H1 (cell line): Measurements from ENCODE around the gene MACROD2. TPM values are rescaled to one million over a fixed set of nuclear protein-coding genes. Genes with fewer than 3 reads are reported as not detected.

ENCODE experiments used
- CTCF ChIA-PET: fragments of 300-600 bp; sonication (Branson Sonifier 250); formaldehyde crosslinking; loops from one replicate; lab custom pipeline; 2021; ENCODE audit not compliant: partially characterized antibody; lab: Charles Lee
- POLR2A ChIA-PET: fragments of 300-600 bp; sonication (Branson Sonifier 250); formaldehyde crosslinking; loops from one replicate; lab custom pipeline; 2021; ENCODE audit warnings: inconsistent platforms; ENCODE audit not compliant: partially characterized antibody; lab: Charles Lee
- DNase-seq, 2 experiments: peaks; one replicate each; pipeline versions ENCODE4 v3.0.0 to v3.0.0-alpha.2; 2010 to 2022; ENCODE audit warnings: low spot score in 2 of 2, low read depth in 1 of 2, mixed read lengths in 1 of 2
- FAIRE-seq: peaks from 2 replicates; lab custom pipeline; 2011; peaks lifted over from hg19 to GRCh38; lab: Jason Lieb, UNC
- H2AFZ ChIP-seq: 2 replicates; pipeline ENCODE4 v1.8.1; 2012; ENCODE audit warnings: low read length, inconsistent platforms
- H2AK5ac ChIP-seq: 2 replicates; pipeline ENCODE4 v1.6.1; 2013; ENCODE audit warnings: low read depth, low read length
- H2BK120ac ChIP-seq: replicated peaks from 2 replicates; pipeline ENCODE3; 2013; ENCODE audit warnings: low read depth, low read length, inconsistent platforms
- H2BK12ac ChIP-seq: 2 replicates; pipeline ENCODE4 v1.6.1; 2013; ENCODE audit warnings: low read depth, low read length
- H2BK15ac ChIP-seq: 2 replicates; pipeline ENCODE4 v1.6.1; 2013; ENCODE audit warnings: low read length
- H2BK20ac ChIP-seq: 2 replicates; pipeline ENCODE4 v1.6.1; 2013; ENCODE audit warnings: low read length
- H2BK5ac ChIP-seq: 2 replicates; pipeline ENCODE4 v1.6.1; 2013; ENCODE audit warnings: low read depth, low read length
- H3K14ac ChIP-seq: 2 replicates; pipeline ENCODE4 v1.6.1; 2013; ENCODE audit warnings: inconsistent platforms; ENCODE audit not compliant: insufficient read length
- H3K18ac ChIP-seq: 2 replicates; pipeline ENCODE4 v1.6.1; 2013; ENCODE audit warnings: low read length; ENCODE audit errors: extremely low read depth
- H3K23ac ChIP-seq: 2 replicates; pipeline ENCODE4 v1.6.1; 2013; ENCODE audit warnings: inconsistent platforms; ENCODE audit not compliant: insufficient read length
- H3K23me2 ChIP-seq: 2 replicates; pipeline ENCODE4 v1.6.1; 2013; ENCODE audit warnings: low read depth, low read length
- H3K27ac ChIP-seq: 2 replicates; pipeline ENCODE4 v1.6.1; 2011; ENCODE audit warnings: low read depth, low read length, inconsistent platforms
- H3K27me3 ChIP-seq, 4 experiments: replicated peaks in 1 of 4; 1 replicate in 1 of 4; 2 replicates in 3 of 4; pipeline versions ENCODE4 v1.6.1 to v1.8.1; 2011 to 2013; ENCODE audit warnings: low read length in 3 of 4, mild to moderate bottlenecking in 3 of 4, inconsistent platforms in 2 of 4, mixed read lengths in 2 of 4, moderate library complexity in 1 of 4; ENCODE audit not compliant: control insufficient read depth in 3 of 4, insufficient read depth in 3 of 4; ENCODE audit errors: extremely low read depth in 1 of 4
- H3K36me3 ChIP-seq, 4 experiments: 2 replicates each; pipeline versions ENCODE4 v1.6.1 to v1.8.1; 2011 to 2013; ENCODE audit warnings: mild to moderate bottlenecking in 4 of 4, low read length in 3 of 4, moderate library complexity in 2 of 4, control low read depth in 1 of 4, inconsistent platforms in 1 of 4; ENCODE audit not compliant: insufficient read depth in 4 of 4, control insufficient read depth in 2 of 4
- H3K4ac ChIP-seq: replicated peaks from 2 replicates; pipeline ENCODE3; 2013; ENCODE audit warnings: low read length, low read depth, mixed read lengths, inconsistent platforms; ENCODE audit not compliant: insufficient read length
- H3K4me1 ChIP-seq, 4 experiments: replicated peaks in 1 of 4; 1 replicate in 1 of 4; 2 replicates in 3 of 4; pipeline versions ENCODE4 v1.6.1 to v1.8.1; 2011 to 2013; ENCODE audit warnings: low read length in 3 of 4, inconsistent platforms in 2 of 4, mixed read lengths in 1 of 4; ENCODE audit not compliant: insufficient read depth in 4 of 4, control insufficient read depth in 3 of 4
- H3K4me2 ChIP-seq, 2 experiments: 2 replicates each; pipeline versions ENCODE4 v1.6.1 to v1.8.1; 2011 to 2013; ENCODE audit warnings: low read depth in 2 of 2, low read length in 2 of 2, control low read depth in 1 of 2, inconsistent platforms in 1 of 2, mild to moderate bottlenecking in 1 of 2; ENCODE audit not compliant: insufficient read depth in 1 of 2
- H3K4me3 ChIP-seq, 4 experiments: fragments of 200-600, 300-600 bp in 1 of 4; sonication (generic), shearing (Covaris generic), sonication (Bioruptor Twin) in 1 of 4; 2 replicates each; pipeline versions ENCODE4 v1.5.1 to v1.8.1; 2011 to 2016; ENCODE audit warnings: low read length in 4 of 4, low read depth in 3 of 4, control low read depth in 2 of 4, inconsistent platforms in 2 of 4, mild to moderate bottlenecking in 2 of 4, mixed read lengths in 1 of 4, moderate library complexity in 1 of 4; ENCODE audit not compliant: insufficient read depth in 2 of 4; ENCODE audit errors: extremely low read depth in 1 of 4
- H3K56ac ChIP-seq: replicated peaks from 2 replicates; pipeline ENCODE3; 2013; ENCODE audit warnings: low read depth, mild to moderate bottlenecking, mixed read lengths, low read length, inconsistent platforms; ENCODE audit not compliant: insufficient read length
- H3K79me1 ChIP-seq: 2 replicates; pipeline ENCODE4 v1.6.1; 2013; ENCODE audit warnings: low read depth, low read length, control low read depth
- H3K79me2 ChIP-seq, 2 experiments: 2 replicates each; pipeline versions ENCODE4 v1.6.1 to v1.8.1; 2012 to 2013; ENCODE audit warnings: low read length in 2 of 2, mild to moderate bottlenecking in 2 of 2, inconsistent platforms in 1 of 2; ENCODE audit not compliant: insufficient read depth in 2 of 2, control insufficient read depth in 1 of 2
- H3K9ac ChIP-seq, 4 experiments: replicated peaks in 1 of 4; 1 replicate in 1 of 4; 2 replicates in 3 of 4; pipeline versions ENCODE4 v1.6.1 to v1.8.1; 2011 to 2013; ENCODE audit warnings: low read depth in 3 of 4, low read length in 3 of 4, control low read depth in 2 of 4, mild to moderate bottlenecking in 2 of 4, moderate library complexity in 2 of 4, inconsistent platforms in 1 of 4; ENCODE audit errors: extremely low read depth in 1 of 4
- H3K9me3 ChIP-seq, 2 experiments: 2 replicates each; pipeline versions ENCODE4 v1.6.1 to v1.8.1; 2012 to 2013; ENCODE audit warnings: mild to moderate bottlenecking in 2 of 2, moderate library complexity in 2 of 2, control low read depth in 1 of 2, inconsistent platforms in 1 of 2, low read depth in 1 of 2, low read length in 1 of 2, mixed read lengths in 1 of 2; ENCODE audit not compliant: insufficient read depth in 2 of 2
- H4K20me1 ChIP-seq, 2 experiments: replicated peaks in 1 of 2; 2 replicates each; pipeline versions ENCODE3 to v1.8.1; 2011 to 2013; ENCODE audit warnings: inconsistent platforms in 2 of 2, low read length in 2 of 2, mild to moderate bottlenecking in 1 of 2; ENCODE audit not compliant: insufficient read depth in 2 of 2, control insufficient read depth in 1 of 2
- H4K5ac ChIP-seq: 2 replicates; pipeline ENCODE4 v1.6.1; 2013; ENCODE audit warnings: low read length, low read depth, mixed read lengths, inconsistent platforms; ENCODE audit not compliant: insufficient read length
- H4K8ac ChIP-seq: 2 replicates; pipeline ENCODE4 v1.8.0; 2013; ENCODE audit warnings: mild to moderate bottlenecking, moderate library complexity, low read length, inconsistent platforms; ENCODE audit not compliant: insufficient read depth; ENCODE audit errors: extremely low read depth
- H4K91ac ChIP-seq: replicated peaks from 2 replicates; pipeline ENCODE3; 2013; ENCODE audit warnings: low read length, mixed read lengths, inconsistent platforms; ENCODE audit not compliant: insufficient read length
- BACH1 ChIP-seq: IDR thresholded peaks from 2 replicates; pipeline ENCODE4 v1.6.1; 2012; ENCODE audit warnings: low read length, improper control_type of control experiment
- GTF2F1 ChIP-seq: IDR thresholded peaks from 2 replicates; pipeline ENCODE4 v1.6.1; 2012; ENCODE audit warnings: low read depth, low read length, improper control_type of control experiment, borderline replicate concordance
- HDAC2 ChIP-seq, 2 experiments: fragments of 300-600 bp in 1 of 2; sonication (generic) in 1 of 2; IDR thresholded peaks; 2 replicates each; pipeline ENCODE4 v1.6.1; 2011 to 2012; ENCODE audit warnings: low read depth in 2 of 2, low read length in 2 of 2, mild to moderate bottlenecking in 2 of 2, moderate library complexity in 2 of 2, borderline replicate concordance in 1 of 2, inconsistent platforms in 1 of 2
- SIX5 ChIP-seq: IDR thresholded peaks from 2 replicates; pipeline ENCODE4 v1.6.1; 2011; ENCODE audit warnings: mild to moderate bottlenecking, low read depth, low read length
- SUZ12 ChIP-seq: fragments of 200-600 bp; sonication (generic); IDR thresholded peaks from 2 replicates; pipeline ENCODE4 v1.6.1; 2012; ENCODE audit warnings: mild to moderate bottlenecking, inconsistent platforms, low read length, moderate library complexity, mixed read lengths
- YY1 ChIP-seq: IDR thresholded peaks from 2 replicates; pipeline ENCODE4 v1.6.1; 2011; ENCODE audit warnings: low read depth, mild to moderate bottlenecking, low read length
- WGBS, 2 experiments: shearing (Covaris generic) in 1 of 2; methylation state at CpG; one replicate each; pipeline versions ENCODE4 v1.1.6 to v1.1.7; 2013 to 2015; ENCODE audit warnings: low lambda C conversion rate in 2 of 2, mixed read lengths in 2 of 2, inconsistent platforms in 1 of 2, low coverage in 1 of 2, missing lambda C conversion rate in 1 of 2; ENCODE audit not compliant: insufficient replicate concordance in 2 of 2, insufficient coverage in 1 of 2, insufficient read length in 1 of 2; ENCODE audit errors: extremely low coverage in 1 of 2, missing lambda C conversion rate in 1 of 2; 5-methylcytosine and 5-hydroxymethylcytosine counted together
- polyA plus RNA-seq, 7 experiments: library from polyadenylated mRNA; depleted of rRNA in 3 of 7; stranded (reverse) in 5 of 7; unstranded in 2 of 7; fragments of >200 nt in 5 of 7; fragments of 200-250 nt in 2 of 7; gene quantifications; 1 replicate in 5 of 7; 2 replicates in 1 of 7; 4 replicates in 1 of 7; pipeline versions ENCODE4 v1.2.1 to v1.2.3, GENCODE V29; 2011 to 2013; ENCODE audit warnings: missing spikeins in 2 of 7, mixed read lengths in 2 of 7
- total RNA-seq: library from RNA; stranded (reverse); fragmentation: NEBNext Ultra II Directional; extraction: Animal tissue kit (Norgen Biotek cat#: 25700); gene quantifications from 2 replicates; pipeline ENCODE4 v1.2.1, GENCODE V29; 2021
- TF ChIP-seq, protein P1 (sequence below): IDR thresholded peaks from 2 replicates; pipeline ENCODE4 v1.6.1; 2012; ENCODE audit warnings: inconsistent platforms

Gene MACROD2
- total and polyA plus RNA-seq, 2 of the 8 experiments (the other 6 are each of a cell fraction or from before 2014, with no cell fraction given): 0.70 to 3.9 TPM

DNA sequence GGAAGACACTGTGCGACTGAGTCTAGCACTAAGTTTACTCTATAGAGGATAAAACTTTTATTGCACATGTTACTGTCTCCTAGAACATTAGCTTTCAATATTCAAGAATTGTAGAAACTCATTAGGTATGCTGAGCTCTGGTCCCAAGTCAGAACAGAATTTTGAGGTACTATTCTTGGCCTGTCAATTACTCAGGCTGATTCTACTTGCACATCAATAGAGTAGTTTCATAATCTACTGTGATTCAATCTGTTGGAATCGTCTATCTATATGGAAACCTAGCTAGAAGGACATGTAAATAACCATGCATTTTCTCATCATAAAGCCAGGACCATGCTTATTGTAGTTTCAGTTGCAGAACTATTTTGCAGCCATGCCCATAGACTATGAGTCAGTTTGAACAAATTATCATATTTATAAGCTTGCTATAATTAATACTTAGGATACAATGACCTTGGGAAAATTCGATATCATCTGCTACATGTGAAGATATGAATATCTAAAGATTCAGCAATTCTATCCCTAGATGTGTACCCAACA lies 300.5 kb downstream of the MACROD2 start:
- Histone ChIP-seq H3K14ac (no peak overlapping the region), H2BK20ac (no peak overlapping the region), H3K18ac (no peak overlapping the region), H4K5ac (no peak overlapping the region), H3K23ac (no peak overlapping the region), H4K91ac (no peak overlapping the region), H3K9ac (no peak overlapping the region), H3K79me2 (no peaks in the 10 kb centered on the region), H3K9me3 (no peaks in the 10 kb centered on the region), H3K27me3 (no peaks in the 10 kb centered on the region), H3K36me3 (no peaks in the 10 kb centered on the region), H4K8ac (no peak overlapping the region), H3K4me3 (no peak overlapping the region), H3K4me2 (no peak overlapping the region), H2BK5ac (no peak overlapping the region), H3K23me2 (no peaks in the 10 kb centered on the region), H2BK120ac (no peak overlapping the region), H2BK12ac (no peak overlapping the region), H2AFZ (no peak overlapping the region), H3K4ac (no peak overlapping the region), H2AK5ac (no peak overlapping the region), H2BK15ac (no peak overlapping the region), H3K27ac (no peak overlapping the region), H4K20me1 (no peaks in the 10 kb centered on the region), H3K56ac (no peak overlapping the region), H3K4me1 (no peaks in the 10 kb centered on the region), H3K79me1 (no peaks in the 10 kb centered on the region)
- ChIA-PET POLR2A (no interaction called here), CTCF (no interaction called here)
- FAIRE-seq (no peak), DNase-seq (no peak)
- TF ChIP-seq SIX5 (no peak), BACH1 (no peak), YY1 (no peak), SUZ12 (no peak), HDAC2 (IDR thresholded peaks at IDR 0.05; ENCODE audit: borderline replicate concordance in 1 of 2, low read depth in 2 of 2, low read length in 2 of 2) (no peak), GTF2F1 (no peak)
- TF ChIP-seq, protein P1, sequence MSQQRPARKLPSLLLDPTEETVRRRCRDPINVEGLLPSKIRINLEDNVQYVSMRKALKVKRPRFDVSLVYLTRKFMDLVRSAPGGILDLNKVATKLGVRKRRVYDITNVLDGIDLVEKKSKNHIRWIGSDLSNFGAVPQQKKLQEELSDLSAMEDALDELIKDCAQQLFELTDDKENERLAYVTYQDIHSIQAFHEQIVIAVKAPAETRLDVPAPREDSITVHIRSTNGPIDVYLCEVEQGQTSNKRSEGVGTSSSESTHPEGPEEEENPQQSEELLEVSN: no peak
- WGBS, 2 experiments: 58% methylated on average over 3 of the region's 3 CpGs; no CpG with 5 or more reads in 1 of the 2 experiments
